SJCRH30 (cell line): ENCODE data around the gene KRTAP10-8. TPM values are rescaled to one million over a fixed set of nuclear protein-coding genes. Genes with fewer than 3 reads are reported as not detected.
"Not testable (repeated sequence)": the region's sequence is repeated elsewhere in the genome, so short reads cannot be mapped to it uniquely, and the experiment has no call there.

ENCODE experiments used
- DNase-seq, 2 experiments: peaks; one replicate each; pipeline ENCODE4 v3.0.0-alpha.2; 2015 to 2020
- H3K27ac ChIP-seq: fragments of 250-450 bp; sonication (Bioruptor Pico); 2 replicates; pipeline ENCODE4 v1.5.1; 2020; ENCODE audit warnings: mild to moderate bottlenecking, moderate library complexity
- H3K27me3 ChIP-seq: fragments of 250-450 bp; sonication (Bioruptor Pico); 2 replicates; pipeline ENCODE4 v1.5.1; 2020; ENCODE audit warnings: mild to moderate bottlenecking, moderate library complexity
- H3K36me3 ChIP-seq: fragments of 250-450 bp; sonication (Bioruptor Pico); 2 replicates; pipeline ENCODE4 v1.5.1; 2020; ENCODE audit warnings: mild to moderate bottlenecking, moderate library complexity
- H3K4me1 ChIP-seq: fragments of 250-450 bp; sonication (Bioruptor Pico); 2 replicates; pipeline ENCODE4 v1.5.1; 2020; ENCODE audit warnings: mild to moderate bottlenecking, moderate library complexity
- H3K4me3 ChIP-seq: fragments of 250-450 bp; sonication (Bioruptor Pico); 2 replicates; pipeline ENCODE4 v1.5.1; 2020; ENCODE audit warnings: mild to moderate bottlenecking, moderate library complexity
- H3K9me3 ChIP-seq: fragments of 250-450 bp; sonication (Bioruptor Pico); replicated peaks from 2 replicates; pipeline ENCODE4 v1.5.1; 2020; ENCODE audit warnings: mild to moderate bottlenecking, moderate library complexity
- total RNA-seq: library from RNA; depleted of rRNA; stranded (reverse); fragments of >200 nt; shearing (Covaris generic); gene quantifications from 2 replicates; pipeline ENCODE4 v1.2.3, GENCODE V29; 2014

Gene KRTAP10-8
- total RNA-seq, 1 experiment from 2014 or later: not detected

DNA sequence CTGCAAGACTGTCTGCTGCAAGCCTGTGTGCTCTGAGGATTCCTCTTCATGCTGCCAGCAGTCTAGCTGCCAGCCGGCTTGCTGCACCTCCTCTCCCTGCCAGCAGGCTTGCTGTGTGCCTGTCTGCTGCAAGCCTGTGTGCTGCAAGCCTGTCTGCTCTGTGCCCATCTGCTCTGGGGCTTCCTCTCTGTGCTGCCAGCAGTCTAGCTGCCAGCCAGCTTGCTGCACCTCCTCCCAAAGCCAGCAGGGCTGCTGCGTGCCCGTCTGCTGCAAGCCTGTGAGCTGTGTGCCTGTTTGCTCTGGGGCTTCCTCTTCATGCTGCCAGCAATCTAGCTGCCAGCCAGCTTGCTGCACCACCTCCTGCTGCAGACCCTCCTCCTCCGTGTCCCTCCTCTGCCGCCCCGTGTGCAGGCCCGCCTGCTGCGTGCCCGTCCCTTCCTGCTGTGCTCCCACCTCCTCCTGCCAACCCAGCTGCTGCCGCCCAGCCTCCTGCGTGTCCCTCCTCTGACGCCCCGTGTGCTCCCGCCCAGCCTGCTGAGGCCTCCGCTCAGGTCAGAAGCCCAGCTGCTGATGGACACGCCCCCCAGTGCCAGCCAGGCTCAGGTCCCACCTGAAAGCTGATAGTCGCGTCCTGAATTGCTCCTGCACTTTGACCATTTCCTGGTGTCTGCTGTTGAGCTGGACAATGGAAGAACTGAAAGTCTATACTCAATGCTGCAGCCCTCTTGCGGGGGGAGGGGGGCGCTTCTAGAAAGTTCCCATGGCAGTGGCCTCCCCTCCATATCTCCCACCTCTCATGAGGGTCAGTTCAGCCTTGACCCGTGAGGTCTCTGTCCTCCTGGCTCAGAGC lies 37.2 kb upstream of the KRTAP10-8 start:
- 0 out of 2 replicates have a peak, but pooled peaks cover 4% of the 10 kb centered on the region for H3K9me3 ChIP-seq
- DNase-seq: no peak
- no peak overlapping the region for H3K4me3 ChIP-seq
- H3K4me1 ChIP-seq: no peaks in the 10 kb centered on the region
- no peaks in the 10 kb centered on the region for H3K27me3 ChIP-seq
- H3K27ac ChIP-seq: no peak overlapping the region
- H3K36me3 ChIP-seq: no peaks in the 10 kb centered on the region

DNA sequence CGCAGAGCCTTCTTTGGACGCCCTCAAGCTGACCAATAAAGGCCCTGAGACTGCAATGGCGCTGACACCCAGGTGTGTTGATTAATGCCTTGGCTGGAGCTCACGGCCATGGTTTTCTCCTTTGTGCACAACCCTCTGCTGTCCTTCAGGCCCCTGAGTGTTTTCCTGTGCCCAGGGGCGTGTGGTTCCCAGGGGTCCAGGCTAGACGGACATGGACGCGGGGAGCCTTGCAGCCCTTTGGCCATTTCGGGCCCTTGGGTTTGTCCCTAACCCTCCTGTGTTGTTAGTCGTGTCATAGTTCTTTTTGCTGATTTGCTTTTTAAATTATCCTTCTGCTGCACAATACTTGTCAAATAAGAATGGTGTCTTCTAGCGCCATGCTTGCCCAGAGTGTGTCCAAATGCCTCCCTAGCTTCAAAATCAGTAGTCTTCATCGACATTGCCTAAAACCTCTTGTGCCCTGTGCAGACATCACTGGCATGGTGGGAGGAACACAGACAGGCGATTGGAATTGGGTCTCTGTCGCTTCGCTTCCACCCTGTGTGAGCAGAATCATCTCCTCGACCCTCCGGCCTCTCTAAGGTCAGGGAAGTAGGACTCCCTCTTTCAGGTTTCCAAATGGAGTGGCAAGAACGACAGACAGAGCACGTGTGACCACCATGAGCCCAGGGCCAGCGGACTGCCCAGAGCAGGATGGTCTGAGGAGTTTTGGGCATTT lies 36.4 kb upstream of the KRTAP10-8 start:
- H3K27me3 ChIP-seq: no peaks in the 10 kb centered on the region
- H3K27ac ChIP-seq: no peak overlapping the region
- no peak overlapping the region for H3K4me3 ChIP-seq
- H3K4me1 ChIP-seq: no peaks in the 10 kb centered on the region
- H3K9me3 ChIP-seq: 0 out of 2 replicates have a peak, but pooled peaks cover 4% of the 10 kb centered on the region
- DNase-seq: no peak
- no peaks in the 10 kb centered on the region for H3K36me3 ChIP-seq

DNA sequence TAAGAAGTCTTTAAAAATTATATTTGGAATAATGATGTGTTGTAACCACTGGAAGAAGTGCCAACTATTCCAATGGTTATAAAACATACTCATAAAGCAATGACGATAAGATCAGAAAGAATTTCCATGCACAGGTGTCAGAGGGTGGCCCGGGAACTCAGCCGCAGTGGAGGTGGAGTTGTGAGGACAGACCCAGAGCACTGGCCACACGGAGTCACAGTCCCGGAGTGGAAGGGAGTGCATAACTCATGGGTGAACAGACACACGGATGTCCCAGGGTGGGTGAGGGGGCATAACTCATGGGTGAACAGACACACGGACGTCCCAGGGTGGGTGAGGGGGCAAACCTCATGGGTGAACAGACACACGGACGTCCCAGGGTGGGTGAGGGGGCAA lies 35.9 kb upstream of the KRTAP10-8 start:
- Histone ChIP-seq H3K9me3 (0 out of 2 replicates have a peak, but pooled peaks cover 4% of the 10 kb centered on the region), H3K4me1 (no peaks in the 10 kb centered on the region), H3K36me3 (no peaks in the 10 kb centered on the region), H3K4me3 (no peak overlapping the region), H3K27me3 (no peaks in the 10 kb centered on the region), H3K27ac (no peak overlapping the region)
- no peak for DNase-seq

- DNase-seq: no peak
- H3K4me1 ChIP-seq: no peaks in the 10 kb centered on the region
Observed at GRCh38 chr21:44578371-44579055, 33.4 kb upstream of the KRTAP10-8 start.

DNA sequence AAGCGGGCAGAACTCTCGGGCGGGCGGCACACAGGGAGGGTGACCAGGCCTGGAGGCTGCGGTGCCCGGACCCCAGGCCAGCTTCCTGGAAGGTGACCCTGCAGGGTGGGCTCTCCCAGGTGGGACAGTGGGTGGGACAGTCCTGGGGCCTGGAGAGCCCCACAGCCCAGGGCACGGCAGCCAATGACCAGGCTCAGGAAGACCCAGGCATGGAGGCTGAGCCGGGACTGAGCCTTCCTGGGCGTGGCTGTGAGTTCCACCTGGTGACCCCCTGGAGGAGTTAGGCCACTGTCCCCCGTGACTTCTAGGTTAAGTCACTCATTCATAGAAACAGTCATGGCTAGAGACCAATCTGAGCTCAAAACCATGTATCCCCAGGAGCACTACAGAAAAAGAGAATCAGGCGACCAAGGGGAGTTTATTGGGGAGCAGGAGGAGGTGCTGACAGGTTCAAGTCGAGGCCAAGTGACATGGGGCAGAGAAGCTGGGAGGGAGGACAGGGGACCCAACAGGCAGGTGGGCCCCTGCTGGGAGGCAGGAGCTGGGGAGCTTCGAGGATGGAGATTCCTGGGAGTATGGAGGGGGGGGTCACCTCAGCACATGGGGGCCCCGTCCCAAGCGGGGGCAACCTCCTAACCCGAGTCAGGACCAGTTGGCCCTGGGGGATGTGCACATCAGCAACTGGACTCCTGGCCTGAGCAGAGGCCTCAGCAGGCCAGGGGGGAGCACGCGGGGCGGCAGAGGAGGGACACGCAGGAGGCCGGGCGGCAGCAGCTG lies 32.6 kb upstream of the KRTAP10-8 start:
- Histone ChIP-seq H3K9me3 (0 out of 2 replicates have a peak, but pooled peaks cover 4% of the 10 kb centered on the region), H3K4me3 (no peak overlapping the region), H3K4me1 (no peaks in the 10 kb centered on the region), H3K36me3 (no peaks in the 10 kb centered on the region), H3K27ac (no peak overlapping the region), H3K27me3 (no peaks in the 10 kb centered on the region)
- no peak for DNase-seq

More at GRCh38 chr21:44578371-44579055, 33.4 kb upstream of the KRTAP10-8 start:
- no peaks in the 10 kb centered on the region for H3K27me3 ChIP-seq
- H3K27ac ChIP-seq: no peak overlapping the region
- no peaks in the 10 kb centered on the region for H3K36me3 ChIP-seq
- no peak overlapping the region for H3K4me3 ChIP-seq
- H3K9me3 ChIP-seq: 0 out of 2 replicates have a peak, but pooled peaks cover 4% of the 10 kb centered on the region

DNA sequence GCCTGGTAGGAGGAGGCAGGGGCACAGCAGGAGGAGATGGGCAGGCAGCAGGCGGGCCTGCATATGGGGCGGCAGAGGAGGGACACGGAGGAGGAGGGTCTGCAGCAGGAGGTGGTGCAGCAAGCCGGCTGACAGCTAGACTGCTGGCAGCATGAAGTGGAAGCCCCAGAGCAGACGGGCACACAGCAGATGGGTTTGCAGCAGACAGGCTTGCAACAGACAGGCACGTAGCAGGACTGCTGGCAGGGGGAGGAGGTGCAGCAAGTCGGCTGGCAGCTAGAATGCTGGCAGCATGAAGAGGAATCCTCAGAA lies 32.1 kb upstream of the KRTAP10-8 start:
- Histone ChIP-seq H3K27ac (no peak overlapping the region), H3K36me3 (no peaks in the 10 kb centered on the region), H3K4me1 (no peaks in the 10 kb centered on the region), H3K27me3 (no peaks in the 10 kb centered on the region), H3K9me3 (0 out of 2 replicates have a peak, but pooled peaks cover 4% of the 10 kb centered on the region), H3K4me3 (no peak overlapping the region)
- no peak for DNase-seq

- H3K4me1 ChIP-seq, H3K27ac ChIP-seq, H3K9me3 ChIP-seq, H3K27me3 ChIP-seq, H3K4me3 ChIP-seq, DNase-seq, H3K36me3 ChIP-seq: not testable (repeated sequence)
Observed at GRCh38 chr21:44580231-44580821, 31.6 kb upstream of the KRTAP10-8 start, which contains the start of gene KRTAP10-5. KRTAP10-5 (minus strand) TSS chr21:44580604; CDS start chr21:44580578, 26 bp downstream.

DNA sequence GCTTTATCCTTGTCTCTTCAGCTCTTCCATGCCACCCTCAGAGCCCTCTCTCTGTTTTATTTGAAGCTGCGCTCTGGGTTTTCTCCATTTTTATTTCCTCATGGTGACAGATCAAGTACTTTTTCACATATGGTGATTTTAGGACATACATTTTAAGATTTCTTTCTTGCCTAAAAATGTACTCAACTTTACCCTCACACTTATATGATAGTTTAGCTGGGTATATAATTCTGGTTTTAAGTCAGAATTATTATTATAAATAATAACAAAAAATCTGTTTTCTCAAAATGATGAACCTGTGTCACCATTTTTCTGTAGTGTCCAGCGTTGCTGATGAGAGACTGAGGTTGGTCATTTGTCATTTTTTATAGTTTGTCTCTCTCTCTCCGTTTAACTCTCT lies 30.7 kb upstream of the KRTAP10-8 start:
- Histone ChIP-seq H3K27me3 (no peaks in the 10 kb centered on the region), H3K4me3 (no peak overlapping the region), H3K27ac (no peak overlapping the region), H3K4me1 (no peaks in the 10 kb centered on the region), H3K36me3 (no peaks in the 10 kb centered on the region), H3K9me3 (0 out of 2 replicates have a peak, but pooled peaks cover 4% of the 10 kb centered on the region)
- DNase-seq: no peak

DNA sequence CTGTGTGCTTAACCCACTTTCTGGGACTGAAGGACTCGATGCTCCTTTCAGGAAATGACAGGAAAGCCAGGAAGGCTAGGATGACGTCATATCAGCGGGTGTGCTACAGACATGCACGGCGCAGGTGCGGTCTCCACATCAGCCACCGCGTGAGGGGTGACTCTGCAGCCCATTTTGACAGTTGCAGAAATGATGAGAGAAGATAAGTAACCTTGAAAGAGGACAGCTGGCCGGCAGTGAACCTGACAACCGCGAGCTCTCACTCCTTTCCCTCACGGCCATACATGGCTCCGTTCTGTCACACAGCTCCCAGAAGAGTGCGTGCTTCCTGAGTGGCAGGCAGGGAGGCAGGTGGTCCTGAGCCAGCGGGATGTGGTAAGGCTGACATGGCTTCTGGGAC lies 29.8 kb upstream of the KRTAP10-8 start:
- Histone ChIP-seq H3K36me3 (no peaks in the 10 kb centered on the region), H3K4me1 (no peaks in the 10 kb centered on the region), H3K27me3 (no peaks in the 10 kb centered on the region), H3K9me3 (0 out of 2 replicates have a peak, but pooled peaks cover 1% of the 10 kb centered on the region), H3K4me3 (no peak overlapping the region), H3K27ac (no peak overlapping the region)
- no peak for DNase-seq

DNA sequence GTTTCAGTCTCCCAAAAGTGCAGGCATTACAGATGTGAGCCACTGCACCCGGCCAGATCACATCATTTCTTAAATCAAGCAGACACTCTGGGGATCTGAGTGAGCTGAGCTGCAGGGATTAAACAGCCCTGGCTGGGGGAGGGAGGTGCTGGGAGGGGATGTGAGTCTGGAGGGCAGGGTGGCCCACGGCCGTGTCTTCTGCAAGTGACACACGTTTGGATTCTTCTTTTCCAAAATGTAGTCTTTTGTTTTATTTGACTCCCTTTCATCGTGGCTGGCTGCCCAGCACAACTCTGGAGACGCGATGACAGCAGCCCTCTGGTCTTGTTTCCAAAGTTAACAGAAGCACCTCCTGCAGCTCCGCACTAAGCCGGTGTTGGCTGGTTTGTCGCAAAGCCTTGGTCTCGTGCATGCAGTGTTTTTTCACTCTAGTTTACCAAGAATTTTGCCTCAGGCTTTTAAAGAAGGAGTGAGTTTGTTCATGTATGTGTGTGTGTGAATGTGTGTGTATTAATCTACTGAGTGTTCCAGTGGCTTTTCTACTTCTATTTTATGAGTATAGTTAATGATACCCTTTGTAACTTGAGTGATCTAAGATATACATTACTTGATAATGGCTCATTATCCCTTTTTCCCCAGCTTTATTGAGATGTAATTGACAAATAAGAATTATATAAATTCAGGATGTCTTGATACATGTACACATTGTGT lies 28.6 kb upstream of the KRTAP10-8 start:
- Histone ChIP-seq H3K9me3 (no peaks in the 10 kb centered on the region), H3K4me3 (no peak overlapping the region), H3K4me1 (no peaks in the 10 kb centered on the region), H3K27ac (no peak overlapping the region), H3K36me3 (no peaks in the 10 kb centered on the region), H3K27me3 (no peaks in the 10 kb centered on the region)
- DNase-seq: no peak

DNA sequence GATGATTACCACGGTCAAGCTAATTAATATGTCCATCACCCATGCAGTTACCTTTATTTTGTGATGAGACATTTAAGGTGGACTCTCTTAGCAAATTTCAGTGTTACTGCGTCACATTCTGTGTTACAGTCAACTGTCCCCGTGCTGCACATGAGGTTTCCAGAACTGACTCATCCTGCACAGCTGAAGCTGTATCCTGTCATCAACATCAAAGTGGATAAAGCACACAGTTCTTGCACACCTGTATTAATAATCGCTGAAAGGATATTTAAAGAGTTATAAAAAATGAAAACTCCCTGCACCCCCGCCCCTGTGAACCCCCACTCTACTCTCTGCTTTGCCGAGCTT lies 28.1 kb upstream of the KRTAP10-8 start:
- Histone ChIP-seq H3K27me3 (no peaks in the 10 kb centered on the region), H3K27ac (no peak overlapping the region), H3K9me3 (no peaks in the 10 kb centered on the region), H3K36me3 (no peaks in the 10 kb centered on the region), H3K4me3 (no peak overlapping the region), H3K4me1 (no peaks in the 10 kb centered on the region)
- DNase-seq: no peak

DNA sequence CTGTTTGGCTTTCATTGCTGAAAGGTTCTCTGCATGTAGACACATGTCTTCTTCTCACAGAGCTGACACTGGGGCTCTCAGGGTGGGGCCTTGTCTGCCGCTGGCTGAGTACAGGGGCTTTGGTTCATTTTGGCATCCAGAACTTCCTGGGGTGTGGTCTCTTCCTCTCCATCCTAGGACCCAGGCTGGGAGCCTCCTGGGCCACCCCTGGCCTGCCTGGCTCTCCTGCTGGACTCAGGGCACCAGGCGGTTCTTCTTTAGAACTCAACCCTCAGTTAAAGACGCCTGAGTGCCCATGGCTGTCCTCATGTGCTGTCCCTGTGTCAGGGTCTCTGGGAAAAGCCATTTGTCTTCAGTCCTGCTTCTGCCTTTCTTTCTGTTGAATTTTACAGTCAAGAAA lies 26.0 kb upstream of the KRTAP10-8 start:
- Histone ChIP-seq H3K4me3 (no peak overlapping the region), H3K27me3 (no peaks in the 10 kb centered on the region), H3K36me3 (no peaks in the 10 kb centered on the region), H3K9me3 (no peaks in the 10 kb centered on the region), H3K27ac (no peak overlapping the region), H3K4me1 (no peaks in the 10 kb centered on the region)
- DNase-seq: no peak

- no peaks in the 10 kb centered on the region for H3K27me3 ChIP-seq
- no peak overlapping the region for H3K27ac ChIP-seq
- no peaks in the 10 kb centered on the region for H3K9me3 ChIP-seq
- DNase-seq: no peak
- no peaks in the 10 kb centered on the region for H3K36me3 ChIP-seq
- no peak overlapping the region for H3K4me3 ChIP-seq
- H3K4me1 ChIP-seq: peaks cover 6% of the 10 kb centered on the region
Observed at GRCh38 chr21:44589094-44589493, 22.8 kb upstream of the KRTAP10-8 start.
